Sigmoid colon (tissue), 7 donors: Measurements from ENCODE around the gene CEACAM5. TPM values are rescaled to one million over a fixed set of nuclear protein-coding genes. Genes with fewer than 3 reads are reported as not detected.

Experiments
- DNase-seq: peaks from one replicate; pipeline ENCODE4 v3.0.0-alpha.2; 2019
- H3K27ac ChIP-seq, 4 donors: fragments of 200-600 bp; sonication (generic); one replicate each; pipeline ENCODE4 v1.5.1; 2016 to 2019; ENCODE audit warnings: mild to moderate bottlenecking in 1 of 4
- H3K27me3 ChIP-seq, 3 donors: fragments of 200-600 bp; sonication (generic); one replicate each; pipeline ENCODE4 v1.5.1; 2019; ENCODE audit warnings: mild to moderate bottlenecking in 1 of 3
- H3K36me3 ChIP-seq, 4 donors: fragments of 200-600 bp; sonication (generic); one replicate each; pipeline ENCODE4 v1.5.1; 2016 to 2019
- H3K4me1 ChIP-seq, 4 donors: fragments of 200-600 bp; sonication (generic); one replicate each; pipeline ENCODE4 v1.5.1; 2017 to 2019
- H3K4me3 ChIP-seq, 4 donors: fragments of 200-600 bp; sonication (generic); one replicate each; pipeline ENCODE4 v1.5.1; 2017 to 2019; ENCODE audit warnings: mild to moderate bottlenecking in 2 of 4, moderate library complexity in 1 of 4
- H3K9me3 ChIP-seq, 4 donors: fragments of 200-600 bp in 3 of 4; sonication (generic) in 3 of 4; one replicate each; pipeline versions ENCODE4 v1.5.1 to v1.6.1; 2013 to 2019
- EP300 ChIP-seq, 4 donors: sonication (generic); formaldehyde crosslinking; IDR thresholded peaks; one replicate each; pipeline ENCODE4 v1.6.1; 2017; ENCODE audit warnings: antibody characterized with exemption in 4 of 4
- POLR2A ChIP-seq, 2 donors: fragments of 450-650 bp; IDR thresholded peaks; one replicate each; pipeline ENCODE4 v1.6.1; 2016; ENCODE audit warnings: antibody characterized with exemption in 2 of 2, mild to moderate bottlenecking in 2 of 2, moderate library complexity in 2 of 2
- POLR2AphosphoS5 ChIP-seq, 4 donors: sonication (generic); formaldehyde crosslinking; IDR thresholded peaks; one replicate each; pipeline ENCODE4 v1.6.1; 2017; ENCODE audit warnings: antibody characterized with exemption in 4 of 4
- WGBS, 2 donors: extraction: QIAGEN DNeasy Blood & Tissue Kit; methylation state at CpG; one replicate each; pipeline ENCODE4 v1.1.7; 2013; 5-methylcytosine and 5-hydroxymethylcytosine counted together
- intact Hi-C: fragments of 100-400 bp; cut with DNase I; formaldehyde crosslinking; loops from one replicate; pipeline ENCODE4 v1.15.1; 2023
- polyA plus RNA-seq, 3 donors: library from polyadenylated mRNA; stranded (reverse); fragments of 200-250 nt; gene quantifications; one replicate each; pipeline ENCODE4 v1.2.3, GENCODE V29; 2013
- total RNA-seq, 4 donors: library from RNA; depleted of rRNA; stranded (reverse); fragments of >200 nt; gene quantifications; one replicate each; pipeline ENCODE4 v1.1.0, GENCODE V29; 2016
- TF ChIP-seq, protein P1 (sequence below), 4 experiments: fragments of 450-650 bp in 3 of 4; fragments of 200-600 bp in 1 of 4; IDR thresholded peaks; one replicate each; pipeline ENCODE4 v1.5.1; 2016 to 2019; ENCODE audit warnings: antibody characterized with exemption in 4 of 4, mild to moderate bottlenecking in 3 of 4, moderate library complexity in 2 of 4
- donor health status: healthy with polysubstance abuse.
- donor health status: Bipolar disorder and iron deficiency.
- donor health status: healthy.

CEACAM5 gene
- total and polyA plus RNA-seq, 7 donors, result 0.16 to 1,632 (median 87.8) TPM; not detected in 1

DNA sequence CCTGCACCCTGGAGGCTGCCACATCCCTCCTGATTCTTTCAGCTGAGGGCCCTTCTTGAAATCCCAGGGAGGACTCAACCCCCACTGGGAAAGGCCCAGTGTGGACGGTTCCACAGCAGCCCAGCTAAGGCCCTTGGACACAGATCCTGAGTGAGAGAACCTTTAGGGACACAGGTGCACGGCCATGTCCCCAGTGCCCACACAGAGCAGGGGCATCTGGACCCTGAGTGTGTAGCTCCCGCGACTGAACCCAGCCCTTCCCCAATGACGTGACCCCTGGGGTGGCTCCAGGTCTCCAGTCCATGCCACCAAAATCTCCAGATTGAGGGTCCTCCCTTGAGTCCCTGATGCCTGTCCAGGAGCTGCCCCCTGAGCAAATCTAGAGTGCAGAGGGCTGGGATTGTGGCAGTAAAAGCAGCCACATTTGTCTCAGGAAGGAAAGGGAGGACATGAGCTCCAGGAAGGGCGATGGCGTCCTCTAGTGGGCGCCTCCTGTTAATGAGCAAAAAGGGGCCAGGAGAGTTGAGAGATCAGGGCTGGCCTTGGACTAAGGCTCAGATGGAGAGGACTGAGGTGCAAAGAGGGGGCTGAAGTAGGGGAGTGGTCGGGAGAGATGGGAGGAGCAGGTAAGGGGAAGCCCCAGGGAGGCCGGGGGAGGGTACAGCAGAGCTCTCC, 6.9 kb upstream of the CEACAM5 start:
- intact Hi-C loops, result no loop called here
- peak; percentile 52 for DNase-seq
- WGBS, 2 donors, result 52 to 53% methylated on average over 10 of the region's 10 CpGs

DNA sequence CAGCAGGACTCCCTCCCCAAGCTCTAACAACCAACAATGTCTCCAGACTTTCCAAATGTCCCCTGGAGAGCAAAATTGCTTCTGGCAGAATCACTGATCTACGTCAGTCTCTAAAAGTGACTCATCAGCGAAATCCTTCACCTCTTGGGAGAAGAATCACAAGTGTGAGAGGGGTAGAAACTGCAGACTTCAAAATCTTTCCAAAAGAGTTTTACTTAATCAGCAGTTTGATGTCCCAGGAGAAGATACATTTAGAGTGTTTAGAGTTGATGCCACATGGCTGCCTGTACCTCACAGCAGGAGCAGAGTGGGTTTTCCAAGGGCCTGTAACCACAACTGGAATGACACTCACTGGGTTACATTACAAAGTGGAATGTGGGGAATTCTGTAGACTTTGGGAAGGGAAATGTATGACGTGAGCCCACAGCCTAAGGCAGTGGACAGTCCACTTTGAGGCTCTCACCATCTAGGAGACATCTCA, 6.2 kb upstream of the CEACAM5 start:
- no peaks in the 10 kb centered on the region for H3K36me3 ChIP-seq
- WGBS, 2 donors, result 72 to 86% methylated on average over 3 of the region's 3 CpGs
- H3K27ac ChIP-seq, result no peak overlapping the region
- H3K4me3 ChIP-seq, result no peak overlapping the region
- H3K9me3 ChIP-seq, result no peaks in the 10 kb centered on the region
- DNase-seq, result no peak
- TF ChIP-seq POLR2A (IDR thresholded peaks at IDR 0.05), result no peak
- H3K4me1 ChIP-seq, result no peaks in the 10 kb centered on the region
- H3K27me3 ChIP-seq, result peaks cover 0 to 26% (median 6%) of the 10 kb centered on the region in 3 donors
- intact Hi-C loops, result no loop called here

More for the DNA sequence above, 6.9 kb upstream of the CEACAM5 start:
- H3K27me3 ChIP-seq, result peaks cover 0 to 19% (median 5%) of the 10 kb centered on the region in 3 donors
- no peaks in the 10 kb centered on the region for H3K36me3 ChIP-seq
- TF ChIP-seq EP300 (IDR thresholded peaks at IDR 0.05) (no peak), POLR2A (IDR thresholded peaks at IDR 0.05) (no peak), POLR2AphosphoS5 (IDR thresholded peaks at IDR 0.05) (no peak)
- TF ChIP-seq, protein P1, sequence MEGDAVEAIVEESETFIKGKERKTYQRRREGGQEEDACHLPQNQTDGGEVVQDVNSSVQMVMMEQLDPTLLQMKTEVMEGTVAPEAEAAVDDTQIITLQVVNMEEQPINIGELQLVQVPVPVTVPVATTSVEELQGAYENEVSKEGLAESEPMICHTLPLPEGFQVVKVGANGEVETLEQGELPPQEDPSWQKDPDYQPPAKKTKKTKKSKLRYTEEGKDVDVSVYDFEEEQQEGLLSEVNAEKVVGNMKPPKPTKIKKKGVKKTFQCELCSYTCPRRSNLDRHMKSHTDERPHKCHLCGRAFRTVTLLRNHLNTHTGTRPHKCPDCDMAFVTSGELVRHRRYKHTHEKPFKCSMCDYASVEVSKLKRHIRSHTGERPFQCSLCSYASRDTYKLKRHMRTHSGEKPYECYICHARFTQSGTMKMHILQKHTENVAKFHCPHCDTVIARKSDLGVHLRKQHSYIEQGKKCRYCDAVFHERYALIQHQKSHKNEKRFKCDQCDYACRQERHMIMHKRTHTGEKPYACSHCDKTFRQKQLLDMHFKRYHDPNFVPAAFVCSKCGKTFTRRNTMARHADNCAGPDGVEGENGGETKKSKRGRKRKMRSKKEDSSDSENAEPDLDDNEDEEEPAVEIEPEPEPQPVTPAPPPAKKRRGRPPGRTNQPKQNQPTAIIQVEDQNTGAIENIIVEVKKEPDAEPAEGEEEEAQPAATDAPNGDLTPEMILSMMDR (IDR thresholded peaks at IDR 0.05), result peak in 1 of 4 experiments; percentile 28
- no peak overlapping the region for H3K4me3 ChIP-seq
- H3K9me3 ChIP-seq, result no peaks in the 10 kb centered on the region
- H3K4me1 ChIP-seq, result no peaks in the 10 kb centered on the region
- no peak overlapping the region for H3K27ac ChIP-seq

DNA sequence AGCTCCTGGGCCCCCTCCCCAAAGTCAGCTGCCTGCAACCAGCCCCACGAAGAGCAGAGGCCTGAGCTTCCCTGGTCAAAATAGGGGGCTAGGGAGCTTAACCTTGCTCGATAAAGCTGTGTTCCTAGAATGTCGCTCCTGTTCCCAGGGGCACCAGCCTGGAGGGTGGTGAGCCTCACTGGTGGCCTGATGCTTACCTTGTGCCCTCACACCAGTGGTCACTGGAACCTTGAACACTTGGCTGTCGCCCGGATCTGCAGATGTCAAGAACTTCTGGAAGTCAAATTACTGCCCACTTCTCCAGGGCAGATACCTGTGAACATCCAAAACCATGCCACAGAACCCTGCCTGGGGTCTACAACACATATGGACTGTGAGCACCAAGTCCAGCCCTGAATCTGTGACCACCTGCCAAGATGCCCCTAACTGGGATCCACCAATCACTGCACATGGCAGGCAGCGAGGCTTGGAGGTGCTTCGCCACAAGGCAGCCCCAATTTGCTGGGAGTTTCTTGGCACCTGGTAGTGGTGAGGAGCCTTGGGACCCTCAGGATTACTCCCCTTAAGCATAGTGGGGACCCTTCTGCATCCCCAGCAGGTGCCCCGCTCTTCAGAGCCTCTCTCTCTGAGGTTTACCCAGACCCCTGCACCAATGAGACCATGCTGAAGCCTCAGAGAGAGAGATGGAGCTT, 4.7 kb upstream of the CEACAM5 start:
- intact Hi-C loops, result no loop called here
- no peak for TF ChIP-seq POLR2A (IDR thresholded peaks at IDR 0.05)
- TF ChIP-seq, protein P1 (IDR thresholded peaks at IDR 0.05), result no peak
- TF ChIP-seq POLR2AphosphoS5 (IDR thresholded peaks at IDR 0.05), result no peak
- no peak for TF ChIP-seq EP300 (IDR thresholded peaks at IDR 0.05)
- no peaks in the 10 kb centered on the region for H3K9me3 ChIP-seq
- H3K4me3 ChIP-seq, result no peak overlapping the region
- H3K4me1 ChIP-seq, result no peaks in the 10 kb centered on the region
- no peaks in the 10 kb centered on the region for H3K36me3 ChIP-seq
- peaks cover 0 to 36% (median 12%) of the 10 kb centered on the region in 3 donors for H3K27me3 ChIP-seq
- peak; percentile 30 for DNase-seq
- 82 to 91% methylated on average over 8 of the region's 8 CpGs for WGBS, 2 donors
- no peak overlapping the region for H3K27ac ChIP-seq

DNA sequence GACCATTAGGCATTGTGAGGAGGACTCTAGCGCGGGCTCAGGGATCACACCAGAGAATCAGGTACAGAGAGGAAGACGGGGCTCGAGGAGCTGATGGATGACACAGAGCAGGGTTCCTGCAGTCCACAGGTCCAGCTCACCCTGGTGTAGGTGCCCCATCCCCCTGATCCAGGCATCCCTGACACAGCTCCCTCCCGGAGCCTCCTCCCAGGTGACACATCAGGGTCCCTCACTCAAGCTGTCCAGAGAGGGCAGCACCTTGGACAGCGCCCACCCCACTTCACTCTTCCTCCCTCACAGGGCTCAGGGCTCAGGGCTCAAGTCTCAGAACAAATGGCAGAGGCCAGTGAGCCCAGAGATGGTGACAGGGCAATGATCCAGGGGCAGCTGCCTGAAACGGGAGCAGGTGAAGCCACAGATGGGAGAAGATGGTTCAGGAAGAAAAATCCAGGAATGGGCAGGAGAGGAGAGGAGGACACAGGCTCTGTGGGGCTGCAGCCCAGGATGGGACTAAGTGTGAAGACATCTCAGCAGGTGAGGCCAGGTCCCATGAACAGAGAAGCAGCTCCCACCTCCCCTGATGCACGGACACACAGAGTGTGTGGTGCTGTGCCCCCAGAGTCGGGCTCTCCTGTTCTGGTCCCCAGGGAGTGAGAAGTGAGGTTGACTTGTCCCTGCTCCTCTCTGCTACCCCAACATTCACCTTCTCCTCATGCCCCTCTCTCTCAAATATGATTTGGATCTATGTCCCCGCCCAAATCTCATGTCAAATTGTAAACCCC, 2.8 kb upstream of the CEACAM5 start:
- Histone ChIP-seq H3K9me3 (no peaks in the 10 kb centered on the region), H3K4me3 (no peak overlapping the region), H3K4me1 (no peaks in the 10 kb centered on the region), H3K27me3 (peaks cover 0 to 36% (median 12%) of the 10 kb centered on the region in 3 donors), H3K27ac (no peak overlapping the region), H3K36me3 (no peaks in the 10 kb centered on the region)
- DNase-seq, result no peak
- WGBS, 2 donors, result 52 to 59% methylated on average over 10 of the region's 10 CpGs
- TF ChIP-seq, protein P1 (IDR thresholded peaks at IDR 0.05), result no peak
- TF ChIP-seq EP300 (IDR thresholded peaks at IDR 0.05), result no peak
- no peak for TF ChIP-seq POLR2AphosphoS5 (IDR thresholded peaks at IDR 0.05)
- no peak for TF ChIP-seq POLR2A (IDR thresholded peaks at IDR 0.05)
- intact Hi-C loops, result loop anchor here (2.0 kb wide), 2 partner anchors 39 to 49 kb away; partner anchors contain the start of gene CEACAM6
